H1 (cell line): ENCODE results near the gene MUSTN1. TPM values are rescaled to one million over a fixed set of nuclear protein-coding genes. Genes with fewer than 3 reads are reported as not detected.

Source experiments
- CTCF ChIA-PET: fragments of 300-600 bp; sonication (Branson Sonifier 250); formaldehyde crosslinking; loops from one replicate; lab custom pipeline; 2021; ENCODE audit not compliant: partially characterized antibody; lab: Charles Lee
- POLR2A ChIA-PET: fragments of 300-600 bp; sonication (Branson Sonifier 250); formaldehyde crosslinking; loops from one replicate; lab custom pipeline; 2021; ENCODE audit warnings: inconsistent platforms; ENCODE audit not compliant: partially characterized antibody; lab: Charles Lee
- DNase-seq, 2 experiments: peaks; one replicate each; pipeline versions ENCODE4 v3.0.0 to v3.0.0-alpha.2; 2010 to 2022; ENCODE audit warnings: low spot score in 2 of 2, low read depth in 1 of 2, mixed read lengths in 1 of 2
- FAIRE-seq: peaks from 2 replicates; lab custom pipeline; 2011; peaks lifted over from hg19 to GRCh38; lab: Jason Lieb, UNC
- H2AFZ ChIP-seq: 2 replicates; pipeline ENCODE4 v1.8.1; 2012; ENCODE audit warnings: low read length, inconsistent platforms
- H2AK5ac ChIP-seq: 2 replicates; pipeline ENCODE4 v1.6.1; 2013; ENCODE audit warnings: low read depth, low read length
- H2BK120ac ChIP-seq: replicated peaks from 2 replicates; pipeline ENCODE3; 2013; ENCODE audit warnings: low read depth, low read length, inconsistent platforms
- H2BK12ac ChIP-seq: 2 replicates; pipeline ENCODE4 v1.6.1; 2013; ENCODE audit warnings: low read depth, low read length
- H2BK15ac ChIP-seq: 2 replicates; pipeline ENCODE4 v1.6.1; 2013; ENCODE audit warnings: low read length
- H2BK20ac ChIP-seq: 2 replicates; pipeline ENCODE4 v1.6.1; 2013; ENCODE audit warnings: low read length
- H2BK5ac ChIP-seq: 2 replicates; pipeline ENCODE4 v1.6.1; 2013; ENCODE audit warnings: low read depth, low read length
- H3K14ac ChIP-seq: 2 replicates; pipeline ENCODE4 v1.6.1; 2013; ENCODE audit warnings: inconsistent platforms; ENCODE audit not compliant: insufficient read length
- H3K18ac ChIP-seq: 2 replicates; pipeline ENCODE4 v1.6.1; 2013; ENCODE audit warnings: low read length; ENCODE audit errors: extremely low read depth
- H3K23ac ChIP-seq: 2 replicates; pipeline ENCODE4 v1.6.1; 2013; ENCODE audit warnings: inconsistent platforms; ENCODE audit not compliant: insufficient read length
- H3K23me2 ChIP-seq: 2 replicates; pipeline ENCODE4 v1.6.1; 2013; ENCODE audit warnings: low read depth, low read length
- H3K27ac ChIP-seq: 2 replicates; pipeline ENCODE4 v1.6.1; 2011; ENCODE audit warnings: low read depth, low read length, inconsistent platforms
- H3K27me3 ChIP-seq, 4 experiments: replicated peaks in 1 of 4; 1 replicate in 1 of 4; 2 replicates in 3 of 4; pipeline versions ENCODE4 v1.6.1 to v1.8.1; 2011 to 2013; ENCODE audit warnings: low read length in 3 of 4, mild to moderate bottlenecking in 3 of 4, inconsistent platforms in 2 of 4, mixed read lengths in 2 of 4, moderate library complexity in 1 of 4; ENCODE audit not compliant: control insufficient read depth in 3 of 4, insufficient read depth in 3 of 4; ENCODE audit errors: extremely low read depth in 1 of 4
- H3K36me3 ChIP-seq, 4 experiments: 2 replicates each; pipeline versions ENCODE4 v1.6.1 to v1.8.1; 2011 to 2013; ENCODE audit warnings: mild to moderate bottlenecking in 4 of 4, low read length in 3 of 4, moderate library complexity in 2 of 4, control low read depth in 1 of 4, inconsistent platforms in 1 of 4; ENCODE audit not compliant: insufficient read depth in 4 of 4, control insufficient read depth in 2 of 4
- H3K4ac ChIP-seq: replicated peaks from 2 replicates; pipeline ENCODE3; 2013; ENCODE audit warnings: low read length, low read depth, mixed read lengths, inconsistent platforms; ENCODE audit not compliant: insufficient read length
- H3K4me1 ChIP-seq, 4 experiments: replicated peaks in 1 of 4; 1 replicate in 1 of 4; 2 replicates in 3 of 4; pipeline versions ENCODE4 v1.6.1 to v1.8.1; 2011 to 2013; ENCODE audit warnings: low read length in 3 of 4, inconsistent platforms in 2 of 4, mixed read lengths in 1 of 4; ENCODE audit not compliant: insufficient read depth in 4 of 4, control insufficient read depth in 3 of 4
- H3K4me2 ChIP-seq, 2 experiments: 2 replicates each; pipeline versions ENCODE4 v1.6.1 to v1.8.1; 2011 to 2013; ENCODE audit warnings: low read depth in 2 of 2, low read length in 2 of 2, control low read depth in 1 of 2, inconsistent platforms in 1 of 2, mild to moderate bottlenecking in 1 of 2; ENCODE audit not compliant: insufficient read depth in 1 of 2
- H3K4me3 ChIP-seq, 4 experiments: fragments of 200-600, 300-600 bp in 1 of 4; sonication (generic), shearing (Covaris generic), sonication (Bioruptor Twin) in 1 of 4; 2 replicates each; pipeline versions ENCODE4 v1.5.1 to v1.8.1; 2011 to 2016; ENCODE audit warnings: low read length in 4 of 4, low read depth in 3 of 4, control low read depth in 2 of 4, inconsistent platforms in 2 of 4, mild to moderate bottlenecking in 2 of 4, mixed read lengths in 1 of 4, moderate library complexity in 1 of 4; ENCODE audit not compliant: insufficient read depth in 2 of 4; ENCODE audit errors: extremely low read depth in 1 of 4
- H3K56ac ChIP-seq: replicated peaks from 2 replicates; pipeline ENCODE3; 2013; ENCODE audit warnings: low read depth, mild to moderate bottlenecking, mixed read lengths, low read length, inconsistent platforms; ENCODE audit not compliant: insufficient read length
- H3K79me1 ChIP-seq: 2 replicates; pipeline ENCODE4 v1.6.1; 2013; ENCODE audit warnings: low read depth, low read length, control low read depth
- H3K79me2 ChIP-seq, 2 experiments: 2 replicates each; pipeline versions ENCODE4 v1.6.1 to v1.8.1; 2012 to 2013; ENCODE audit warnings: low read length in 2 of 2, mild to moderate bottlenecking in 2 of 2, inconsistent platforms in 1 of 2; ENCODE audit not compliant: insufficient read depth in 2 of 2, control insufficient read depth in 1 of 2
- H3K9ac ChIP-seq, 4 experiments: replicated peaks in 1 of 4; 1 replicate in 1 of 4; 2 replicates in 3 of 4; pipeline versions ENCODE4 v1.6.1 to v1.8.1; 2011 to 2013; ENCODE audit warnings: low read depth in 3 of 4, low read length in 3 of 4, control low read depth in 2 of 4, mild to moderate bottlenecking in 2 of 4, moderate library complexity in 2 of 4, inconsistent platforms in 1 of 4; ENCODE audit errors: extremely low read depth in 1 of 4
- H3K9me3 ChIP-seq, 2 experiments: 2 replicates each; pipeline versions ENCODE4 v1.6.1 to v1.8.1; 2012 to 2013; ENCODE audit warnings: mild to moderate bottlenecking in 2 of 2, moderate library complexity in 2 of 2, control low read depth in 1 of 2, inconsistent platforms in 1 of 2, low read depth in 1 of 2, low read length in 1 of 2, mixed read lengths in 1 of 2; ENCODE audit not compliant: insufficient read depth in 2 of 2
- H4K20me1 ChIP-seq, 2 experiments: replicated peaks in 1 of 2; 2 replicates each; pipeline versions ENCODE3 to v1.8.1; 2011 to 2013; ENCODE audit warnings: inconsistent platforms in 2 of 2, low read length in 2 of 2, mild to moderate bottlenecking in 1 of 2; ENCODE audit not compliant: insufficient read depth in 2 of 2, control insufficient read depth in 1 of 2
- H4K5ac ChIP-seq: 2 replicates; pipeline ENCODE4 v1.6.1; 2013; ENCODE audit warnings: low read length, low read depth, mixed read lengths, inconsistent platforms; ENCODE audit not compliant: insufficient read length
- H4K8ac ChIP-seq: 2 replicates; pipeline ENCODE4 v1.8.0; 2013; ENCODE audit warnings: mild to moderate bottlenecking, moderate library complexity, low read length, inconsistent platforms; ENCODE audit not compliant: insufficient read depth; ENCODE audit errors: extremely low read depth
- H4K91ac ChIP-seq: replicated peaks from 2 replicates; pipeline ENCODE3; 2013; ENCODE audit warnings: low read length, mixed read lengths, inconsistent platforms; ENCODE audit not compliant: insufficient read length
- CBX8 ChIP-seq: fragments of 300-800, 300-1000 bp; sonication (generic); IDR thresholded peaks from 2 replicates; pipeline ENCODE4 v1.7.1; 2016; ENCODE audit warnings: low read depth, low read length, borderline replicate concordance
- CTBP2 ChIP-seq: IDR thresholded peaks from 2 replicates; pipeline ENCODE4 v1.7.0; 2011; ENCODE audit warnings: borderline replicate concordance, mild to moderate bottlenecking, moderate library complexity, mixed read lengths, low read length; ENCODE audit not compliant: insufficient read depth, insufficient read length
- EGR1 ChIP-seq: IDR thresholded peaks from 2 replicates; pipeline ENCODE4 v1.6.1; 2011; ENCODE audit warnings: low read depth, low read length, borderline replicate concordance
- GABPA ChIP-seq: IDR thresholded peaks from 2 replicates; pipeline ENCODE4 v1.6.1; 2011; ENCODE audit warnings: mild to moderate bottlenecking, low read length, moderate library complexity, borderline replicate concordance; ENCODE audit not compliant: insufficient read depth
- GTF2F1 ChIP-seq: IDR thresholded peaks from 2 replicates; pipeline ENCODE4 v1.6.1; 2012; ENCODE audit warnings: low read depth, low read length, improper control_type of control experiment, borderline replicate concordance
- KDM5A ChIP-seq: fragments of 200-600 bp; IDR thresholded peaks from 2 replicates; pipeline ENCODE4 v1.7.1; 2012; ENCODE audit warnings: mild to moderate bottlenecking, low read length, inconsistent platforms, mixed read lengths
- NANOG ChIP-seq: IDR thresholded peaks from 2 replicates; pipeline ENCODE4 v1.6.1; 2011; ENCODE audit warnings: low read length, low read depth, mild to moderate bottlenecking, inconsistent platforms; ENCODE audit not compliant: insufficient read depth, poor library complexity, severe bottlenecking
- NRF1 ChIP-seq: IDR thresholded peaks from 2 replicates; pipeline ENCODE4 v1.6.1; 2011; ENCODE audit warnings: mild to moderate bottlenecking, low read depth, low read length, improper control_type of control experiment
- POLR2AphosphoS5 ChIP-seq: IDR thresholded peaks from 2 replicates; pipeline ENCODE4 v1.6.1; 2011; ENCODE audit warnings: low read depth, low read length
- RXRA ChIP-seq: IDR thresholded peaks from 2 replicates; pipeline ENCODE4 v1.6.1; 2011; ENCODE audit warnings: low read depth, mild to moderate bottlenecking, low read length, moderate library complexity; ENCODE audit not compliant: insufficient read depth
- SP1 ChIP-seq: IDR thresholded peaks from 2 replicates; pipeline ENCODE4 v1.6.1; 2011; ENCODE audit warnings: low read depth, low read length
- SP4 ChIP-seq: IDR thresholded peaks from 2 replicates; pipeline ENCODE4 v1.6.1; 2012; ENCODE audit warnings: low read length, inconsistent platforms
- TAF7 ChIP-seq: optimal IDR thresholded peaks from 2 replicates; pipeline ENCODE3; 2011; ENCODE audit warnings: low read depth, mild to moderate bottlenecking, inconsistent platforms, low read length, moderate library complexity, borderline replicate concordance
- TEAD4 ChIP-seq: IDR thresholded peaks from 2 replicates; pipeline ENCODE4 v1.6.1; 2012; ENCODE audit warnings: low read depth, low read length, inconsistent platforms, mixed read lengths
- WGBS, 2 experiments: shearing (Covaris generic) in 1 of 2; methylation state at CpG; one replicate each; pipeline versions ENCODE4 v1.1.6 to v1.1.7; 2013 to 2015; ENCODE audit warnings: low lambda C conversion rate in 2 of 2, mixed read lengths in 2 of 2, inconsistent platforms in 1 of 2, low coverage in 1 of 2, missing lambda C conversion rate in 1 of 2; ENCODE audit not compliant: insufficient replicate concordance in 2 of 2, insufficient coverage in 1 of 2, insufficient read length in 1 of 2; ENCODE audit errors: extremely low coverage in 1 of 2, missing lambda C conversion rate in 1 of 2; 5-methylcytosine and 5-hydroxymethylcytosine counted together
- polyA plus RNA-seq, 7 experiments: library from polyadenylated mRNA; depleted of rRNA in 3 of 7; stranded (reverse) in 5 of 7; unstranded in 2 of 7; fragments of >200 nt in 5 of 7; fragments of 200-250 nt in 2 of 7; gene quantifications; 1 replicate in 5 of 7; 2 replicates in 1 of 7; 4 replicates in 1 of 7; pipeline versions ENCODE4 v1.2.1 to v1.2.3, GENCODE V29; 2011 to 2013; ENCODE audit warnings: missing spikeins in 2 of 7, mixed read lengths in 2 of 7
- total RNA-seq: library from RNA; stranded (reverse); fragmentation: NEBNext Ultra II Directional; extraction: Animal tissue kit (Norgen Biotek cat#: 25700); gene quantifications from 2 replicates; pipeline ENCODE4 v1.2.1, GENCODE V29; 2021

The MUSTN1 gene
- total and polyA plus RNA-seq, 2 of the 8 experiments (the other 6 are each of a cell fraction or from before 2014, with no cell fraction given): 1.1 to 2.4 TPM

- FAIRE-seq (no peak), DNase-seq (no peak)
- H2BK5ac ChIP-seq: no peak overlapping the region
- POLR2A ChIA-PET: no interaction called here
- H3K79me2 ChIP-seq: peaks cover 0 to 12% of the 10 kb centered on the region in 2 experiments; a peak in 2 of 4 replicates
- H2AK5ac ChIP-seq: no peak overlapping the region
- H4K5ac ChIP-seq: no peak overlapping the region
- H3K18ac ChIP-seq: no peak overlapping the region
- H3K4me1 ChIP-seq: peaks cover 0 to 9% (median 3%) of the 10 kb centered on the region in 4 experiments; a peak in 5 of 7 replicates
- H3K56ac ChIP-seq: no peak overlapping the region
- no peaks in the 10 kb centered on the region for H3K9me3 ChIP-seq
- H2BK12ac ChIP-seq: no peak overlapping the region
- H3K9ac ChIP-seq: no peak overlapping the region; a peak in 1 of 7 replicates
- H3K79me1 ChIP-seq: peaks cover 5% of the 10 kb centered on the region
- no peak overlapping the region for H3K4me3 ChIP-seq
- H2AFZ ChIP-seq: no peak overlapping the region
- H3K14ac ChIP-seq: no peak overlapping the region
- H4K91ac ChIP-seq: no peak overlapping the region
- WGBS, 2 experiments: 88% methylated on average over 5 of the region's 5 CpGs; no CpG with 5 or more reads in 1 of the 2 experiments
- H3K4ac ChIP-seq: no peak overlapping the region
- H3K23ac ChIP-seq: no peak overlapping the region
- H4K20me1 ChIP-seq: peaks cover 0 to 10% of the 10 kb centered on the region in 2 experiments
- no peaks in the 10 kb centered on the region; the same call in 1 of the 2 replicates for H3K23me2 ChIP-seq
- H3K27ac ChIP-seq: no peak overlapping the region
- H3K36me3 ChIP-seq: no peaks in the 10 kb centered on the region
- CTCF ChIA-PET: interaction anchor here (0.5 to 2.0 kb wide), 9 partner anchors 8 to 327 kb away, joined by 3 to 6 read pairs (median 3); no protein-coding TSS in a partner anchor
- no peak overlapping the region for H2BK20ac ChIP-seq
- H3K27me3 ChIP-seq: no peaks in the 10 kb centered on the region
- H2BK120ac ChIP-seq: no peak overlapping the region
- H2BK15ac ChIP-seq: no peak overlapping the region
- no peak overlapping the region for H4K8ac ChIP-seq
- H3K4me2 ChIP-seq: no peak overlapping the region
- TF ChIP-seq EGR1 (no peak), SP1 (no peak), RXRA (no peak), POLR2AphosphoS5 (no peak), TEAD4 (no peak), CBX8 (no peak), NANOG (no peak), SP4 (no peak), GTF2F1 (no peak), GABPA (no peak), CTBP2 (no peak), TAF7 (no peak), NRF1 (no peak), KDM5A (no peak)
Observed at GRCh38 chr3:52874160-52874701, 39.4 kb upstream of the MUSTN1 start.
